Measurements from ENCODE around the gene NAV3. TPM values are rescaled to one million over a fixed set of nuclear protein-coding genes. Genes with fewer than 3 reads are reported as not detected.

NAV3 gene
- total RNA-seq, 1 donor from 2014 or later: 16.2 TPM

- H3K4me3 ChIP-seq: no peak overlapping the region
- DNase-seq (ENCODE audit: extremely low spot score in 2 of 2): no peak
- H3K4me1 ChIP-seq: no peaks in the 10 kb centered on the region
- no peaks in the 10 kb centered on the region for H3K9me3 ChIP-seq
- H3K36me3 ChIP-seq: no peaks in the 10 kb centered on the region
- H3K27ac ChIP-seq: no peak overlapping the region
- no peaks in the 10 kb centered on the region for H3K27me3 ChIP-seq
- intact Hi-C loops (cut with DNase I): no loop called here
- TF ChIP-seq, protein P1, sequence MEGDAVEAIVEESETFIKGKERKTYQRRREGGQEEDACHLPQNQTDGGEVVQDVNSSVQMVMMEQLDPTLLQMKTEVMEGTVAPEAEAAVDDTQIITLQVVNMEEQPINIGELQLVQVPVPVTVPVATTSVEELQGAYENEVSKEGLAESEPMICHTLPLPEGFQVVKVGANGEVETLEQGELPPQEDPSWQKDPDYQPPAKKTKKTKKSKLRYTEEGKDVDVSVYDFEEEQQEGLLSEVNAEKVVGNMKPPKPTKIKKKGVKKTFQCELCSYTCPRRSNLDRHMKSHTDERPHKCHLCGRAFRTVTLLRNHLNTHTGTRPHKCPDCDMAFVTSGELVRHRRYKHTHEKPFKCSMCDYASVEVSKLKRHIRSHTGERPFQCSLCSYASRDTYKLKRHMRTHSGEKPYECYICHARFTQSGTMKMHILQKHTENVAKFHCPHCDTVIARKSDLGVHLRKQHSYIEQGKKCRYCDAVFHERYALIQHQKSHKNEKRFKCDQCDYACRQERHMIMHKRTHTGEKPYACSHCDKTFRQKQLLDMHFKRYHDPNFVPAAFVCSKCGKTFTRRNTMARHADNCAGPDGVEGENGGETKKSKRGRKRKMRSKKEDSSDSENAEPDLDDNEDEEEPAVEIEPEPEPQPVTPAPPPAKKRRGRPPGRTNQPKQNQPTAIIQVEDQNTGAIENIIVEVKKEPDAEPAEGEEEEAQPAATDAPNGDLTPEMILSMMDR (IDR thresholded peaks at IDR 0.05): peak; percentile 35 to 49 (median 47)
- TF ChIP-seq POLR2A (IDR thresholded peaks at IDR 0.05): no peak
- TF ChIP-seq POLR2AphosphoS5 (IDR thresholded peaks at IDR 0.05; ENCODE audit: insufficient read depth in 1 of 2, low read depth in 1 of 2): no peak
Measured at GRCh38 chr12:78146365-78146772, 315.7 kb downstream of the NAV3 start.

DNA sequence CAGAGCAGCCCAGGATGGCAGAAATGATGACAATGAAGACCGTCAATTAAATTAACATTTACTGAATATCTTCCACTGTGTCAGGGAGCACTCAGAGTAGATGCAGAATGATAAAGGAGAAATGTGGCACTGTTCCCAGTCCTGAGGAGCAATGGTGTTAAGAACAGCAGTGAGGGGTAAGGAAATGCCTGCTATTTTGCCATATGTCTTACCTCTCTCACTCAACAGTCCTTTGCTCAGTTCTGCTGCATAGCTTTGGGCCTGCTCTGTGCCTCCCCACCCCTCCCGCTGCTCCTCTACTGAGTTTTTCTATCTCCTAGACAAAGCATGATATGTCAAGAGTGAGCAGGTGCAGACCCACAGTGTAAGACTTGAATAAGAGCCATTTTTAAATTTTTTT lies 318.8 kb downstream of the NAV3 start:
- intact Hi-C loops (cut with DNase I): no loop called here
- Histone ChIP-seq H3K4me1 (no peaks in the 10 kb centered on the region), H3K27me3 (no peaks in the 10 kb centered on the region), H3K36me3 (no peaks in the 10 kb centered on the region), H3K27ac (no peak overlapping the region), H3K9me3 (no peaks in the 10 kb centered on the region), H3K4me3 (no peak overlapping the region)
- DNase-seq (ENCODE audit: extremely low spot score in 2 of 2): no peak
- TF ChIP-seq POLR2A (IDR thresholded peaks at IDR 0.05): no peak
- TF ChIP-seq, protein P1 (IDR thresholded peaks at IDR 0.05): no peak
- no peak for TF ChIP-seq POLR2AphosphoS5 (IDR thresholded peaks at IDR 0.05; ENCODE audit: insufficient read depth in 1 of 2, low read depth in 1 of 2)

- H3K36me3 ChIP-seq: no peaks in the 10 kb centered on the region
- DNase-seq (ENCODE audit: extremely low spot score in 2 of 2): no peak
- no peak overlapping the region for H3K4me3 ChIP-seq
- H3K27ac ChIP-seq: no peak overlapping the region
- TF ChIP-seq, protein P1 (IDR thresholded peaks at IDR 0.05): no peak
- TF ChIP-seq POLR2AphosphoS5 (IDR thresholded peaks at IDR 0.05; ENCODE audit: insufficient read depth in 1 of 2, low read depth in 1 of 2) (no peak), POLR2A (IDR thresholded peaks at IDR 0.05) (no peak)
- no peaks in the 10 kb centered on the region for H3K27me3 ChIP-seq
- intact Hi-C loops (cut with DNase I): no loop called here
- no peaks in the 10 kb centered on the region for H3K9me3 ChIP-seq
- no peaks in the 10 kb centered on the region for H3K4me1 ChIP-seq
Measured at GRCh38 chr12:78155546-78155945, 324.9 kb downstream of the NAV3 start.

GRCh38 chr12:78156751-78157150 lies 326.1 kb downstream of the NAV3 start:
- Histone ChIP-seq H3K27me3 (no peaks in the 10 kb centered on the region), H3K9me3 (no peaks in the 10 kb centered on the region), H3K4me1 (no peaks in the 10 kb centered on the region), H3K27ac (no peak overlapping the region), H3K4me3 (no peak overlapping the region), H3K36me3 (no peaks in the 10 kb centered on the region)
- TF ChIP-seq POLR2A (IDR thresholded peaks at IDR 0.05): no peak
- no peak for DNase-seq (ENCODE audit: extremely low spot score in 2 of 2)
- intact Hi-C loops (cut with DNase I): no loop called here

GRCh38 chr12:78157199-78157598 lies 326.5 kb downstream of the NAV3 start:
- Histone ChIP-seq H3K9me3 (no peaks in the 10 kb centered on the region), H3K27me3 (no peaks in the 10 kb centered on the region), H3K27ac (no peak overlapping the region), H3K4me1 (no peaks in the 10 kb centered on the region), H3K4me3 (no peak overlapping the region), H3K36me3 (no peaks in the 10 kb centered on the region)
- no peak for TF ChIP-seq POLR2A (IDR thresholded peaks at IDR 0.05)
- TF ChIP-seq, protein P1 (IDR thresholded peaks at IDR 0.05): no peak
- no peak for TF ChIP-seq POLR2AphosphoS5 (IDR thresholded peaks at IDR 0.05; ENCODE audit: insufficient read depth in 1 of 2, low read depth in 1 of 2)
- no peak for DNase-seq (ENCODE audit: extremely low spot score in 2 of 2)
- intact Hi-C loops (cut with DNase I): no loop called here

DNA sequence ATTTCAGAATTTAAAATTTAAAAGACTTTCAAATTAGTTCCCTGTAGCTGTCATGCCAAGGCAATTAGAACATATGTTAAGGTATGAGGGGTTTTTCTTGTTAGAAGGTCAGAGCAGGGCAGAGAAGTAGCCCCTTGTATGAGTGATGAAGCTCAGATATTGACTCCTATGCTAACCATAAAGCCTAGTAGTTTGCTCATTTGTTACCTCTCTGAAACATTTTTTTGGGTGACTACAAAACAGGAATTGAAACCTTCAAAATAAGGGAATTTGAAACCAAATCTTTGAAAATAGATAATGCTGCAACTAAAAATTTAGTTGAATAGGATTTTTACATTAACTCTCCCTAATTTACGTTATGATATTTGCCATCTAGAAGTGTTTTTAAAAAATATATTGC lies 333.5 kb downstream of the NAV3 start:
- Histone ChIP-seq H3K9me3 (no peaks in the 10 kb centered on the region), H3K4me3 (no peak overlapping the region), H3K36me3 (no peaks in the 10 kb centered on the region), H3K27ac (no peak overlapping the region), H3K4me1 (no peaks in the 10 kb centered on the region), H3K27me3 (no peaks in the 10 kb centered on the region)
- DNase-seq (ENCODE audit: extremely low spot score in 2 of 2): no peak
- intact Hi-C loops (cut with DNase I): no loop called here
- TF ChIP-seq, protein P1 (IDR thresholded peaks at IDR 0.05): no peak
- TF ChIP-seq POLR2AphosphoS5 (IDR thresholded peaks at IDR 0.05; ENCODE audit: insufficient read depth in 1 of 2, low read depth in 1 of 2) (no peak), POLR2A (IDR thresholded peaks at IDR 0.05) (no peak)
